ENCODE measurements around the gene DDN. TPM values are rescaled to one million over a fixed set of nuclear protein-coding genes. Genes with fewer than 3 reads are reported as not detected.

DDN gene
- total and polyA plus RNA-seq, 9 of the 15 experiments (the other 6 are each of a cell fraction or from before 2014, with no cell fraction given): 0.03 to 3.6 (median 1.6) TPM

GRCh38 chr12:48961801-48962200 is 37.4 kb downstream of the DDN start:
- H3K4me3 ChIP-seq: no peak overlapping the region
- TF ChIP-seq ATF7 (IDR thresholded peaks at IDR 0.05) (no peak), PURB (CRISPR knock-in tag; IDR thresholded peaks at IDR 0.05; ENCODE audit: low read depth) (no peak), ZNF140 (CRISPR knock-in tag; IDR thresholded peaks at IDR 0.05) (no peak), JUND (IDR thresholded peaks at IDR 0.05; ENCODE audit: borderline replicate concordance, low read depth, low read length) (no peak), JUND (tag; IDR thresholded peaks at IDR 0.05; ENCODE audit: borderline replicate concordance, low read depth, low read length) (no peak), NRF1 (conservative IDR thresholded peaks at IDR 0.05 in 1 of 2, IDR thresholded peaks at IDR 0.05 in 1 of 2) (no peak), SRSF3 (IDR thresholded peaks at IDR 0.05; ENCODE audit: insufficient read depth, low read length) (no peak), HIVEP1 (CRISPR knock-in tag; IDR thresholded peaks at IDR 0.05) (no peak), KDM5B (IDR thresholded peaks at IDR 0.05; ENCODE audit: insufficient replicate concordance, low read depth, low read length) (no peak), ZNF785 (CRISPR knock-in tag; IDR thresholded peaks at IDR 0.05) (no peak), FIP1L1 (IDR thresholded peaks at IDR 0.05; ENCODE audit: low read depth, low read length, poor library complexity, severe bottlenecking) (no peak), MTA1 (IDR thresholded peaks at IDR 0.05; ENCODE audit: borderline replicate concordance) (no peak), GABPA (tag; conservative IDR thresholded peaks at IDR 0.05; ENCODE audit: low read depth) (no peak), TFE3 (CRISPR knock-in tag; IDR thresholded peaks at IDR 0.05) (no peak), PKNOX1 (IDR thresholded peaks at IDR 0.05) (no peak), CREB3 (tag; conservative IDR thresholded peaks at IDR 0.05; ENCODE audit: low read depth) (no peak), XRCC3 (IDR thresholded peaks at IDR 0.05) (no peak), ZNF77 (CRISPR knock-in tag; IDR thresholded peaks at IDR 0.05) (no peak)
- peaks cover 4% of the 10 kb centered on the region for H3K79me2 ChIP-seq (ENCODE audit: control insufficient read depth, insufficient read depth, low read length)
- ATAC-seq (no peak), DNase-seq (ENCODE audit: extremely low read depth in 1 of 4, low spot score in 3 of 4) (no peak), FAIRE-seq (no peak)
- H3K4me2 ChIP-seq (ENCODE audit: insufficient read depth, low read length): no peak overlapping the region
- in situ Hi-C loops (cut with MboI) (no loop called here), intact Hi-C loops (cut with micrococcal nuclease) (no loop called here)
- no peaks in the 10 kb centered on the region for H3K9me3 ChIP-seq (replicated peaks; ENCODE audit: control insufficient read depth, insufficient read depth, low read depth, low read length)
- ChIA-PET POLR2A (interaction anchor here (0.9 kb wide), 1 partner anchor 16 kb away, joined by 3 read pairs; no protein-coding TSS in a partner anchor), CTCF (ENCODE audit: low intra/inter-chr PET ratio) (no interaction called here)
- H3K27ac ChIP-seq (ENCODE audit: extremely low read depth, low read depth, low read length): no peak overlapping the region
- no peaks in the 10 kb centered on the region for H3K9me1 ChIP-seq (ENCODE audit: control insufficient read depth, insufficient read depth, low read length)
- BruUV-seq (replicated peaks): no TSS peak
- no peak overlapping the region for H2AFZ ChIP-seq (ENCODE audit: low read depth, low read length)
- no peak overlapping the region for H3K9ac ChIP-seq (ENCODE audit: insufficient read depth in 1 of 2, low read depth in 2 of 2, low read length in 2 of 2)
- H3K36me3 ChIP-seq (ENCODE audit: control insufficient read depth, insufficient read depth, low read length): no peaks in the 10 kb centered on the region
- no peaks in the 10 kb centered on the region; the same call in 1 of the 2 replicates for H4K20me1 ChIP-seq (replicated peaks; ENCODE audit: control insufficient read depth, insufficient read depth, low read length)
- H3K4me1 ChIP-seq (replicated peaks in 1 of 2; ENCODE audit: control insufficient read depth in 2 of 2, insufficient read depth in 2 of 2, low read length in 2 of 2): peaks cover 5 to 17% of the 10 kb centered on the region in 2 experiments; a peak in 4 of 5 replicates
- H3K27me3 ChIP-seq (ENCODE audit: control insufficient read depth in 2 of 2, insufficient read depth in 2 of 2, low read length in 2 of 2): no peaks in the 10 kb centered on the region

Data from K562 (cell line).